K562 (cell line): Measurements from ENCODE around the gene ROR2.

Experiments used
- GABPB1 ChIP-seq: sonication (generic); formaldehyde crosslinking; IDR thresholded peaks from 2 replicates; pipeline ENCODE4 v1.8.0; 2022; ENCODE audit warnings: mild to moderate bottlenecking, missing genetic modification reagents
- HCFC1 ChIP-seq: IDR thresholded peaks from 2 replicates; pipeline ENCODE4 v1.6.1; 2012; ENCODE audit warnings: low read depth, low read length, improper control_type of control experiment
- MYC ChIP-seq, 2 experiments: fragments of 250-450 bp in 1 of 2; sonication (Bioruptor Pico) in 1 of 2; IDR thresholded peaks; 2 replicates each; pipeline versions ENCODE4 v1.5.1 to v1.6.1; 2012 to 2021; ENCODE audit warnings: low read depth in 2 of 2, borderline replicate concordance in 1 of 2, improper control_type of control experiment in 1 of 2, low read length in 1 of 2, mild to moderate bottlenecking in 1 of 2, moderate library complexity in 1 of 2
- TAF7 ChIP-seq: fragments of 450-650 bp; IDR thresholded peaks from 2 replicates; pipeline ENCODE4 v1.6.1; 2016; ENCODE audit warnings: missing genetic modification characterization, missing compliant biosample characterization
- YY1 ChIP-seq, 3 experiments: IDR thresholded peaks; 2 replicates each; pipeline ENCODE4 v1.6.1; 2011; ENCODE audit warnings: low read length in 2 of 3, mild to moderate bottlenecking in 2 of 3, moderate library complexity in 2 of 3, borderline replicate concordance in 1 of 3, control low read depth in 1 of 3, low read depth in 1 of 3; ENCODE audit not compliant: insufficient read depth in 3 of 3, insufficient replicate concordance in 2 of 3, control insufficient read depth in 1 of 3, insufficient read length in 1 of 3; ENCODE audit errors: extremely low read depth in 1 of 3
- ZC3H11A ChIP-seq: IDR thresholded peaks from 2 replicates; pipeline ENCODE4 v1.6.1; 2012; ENCODE audit warnings: low read depth, low read length, improper control_type of control experiment
- TF ChIP-seq, protein P1 (sequence below): sonication (generic); formaldehyde crosslinking; IDR thresholded peaks from 2 replicates; pipeline ENCODE4 v1.8.1; 2022; ENCODE audit warnings: missing genetic modification reagents
- TF ChIP-seq, protein P2 (sequence below): fragments of 250-450 bp; sonication (Bioruptor Pico); IDR thresholded peaks from 2 replicates; pipeline ENCODE4 v1.8.0; 2022; ENCODE audit warnings: moderate library complexity, mild to moderate bottlenecking, inconsistent platforms

DNA sequence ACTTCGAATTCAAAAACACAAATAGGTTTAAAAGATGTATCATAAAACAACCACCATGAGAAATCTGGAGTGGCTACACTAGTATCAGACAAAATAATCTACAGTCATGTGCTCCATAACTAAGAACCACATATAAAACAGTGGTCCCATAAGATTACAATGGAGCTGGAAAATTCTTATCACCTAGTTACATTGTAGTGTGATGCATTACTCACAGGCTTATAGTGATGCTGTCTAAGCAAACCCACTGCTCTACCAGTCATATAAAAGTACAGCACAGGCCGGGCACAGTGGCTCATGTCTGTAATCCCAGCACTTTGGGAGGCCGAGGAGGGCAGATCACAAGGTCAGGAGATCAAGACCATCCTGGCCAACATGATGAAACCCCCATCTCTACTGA is 160.1 kb downstream of the ROR2 start:
- TF ChIP-seq MYC (IDR thresholded peaks at IDR 0.05; ENCODE audit: low read depth, low read length) (no peak), MYC (CRISPR knock-in tag; IDR thresholded peaks at IDR 0.05; ENCODE audit: borderline replicate concordance, low read depth) (no peak), GABPB1 (CRISPR knock-in tag) (no peak), HCFC1 (no peak), TAF7 (no peak), ZC3H11A (no peak), YY1 (IDR thresholded peaks at IDR 0.05; ENCODE audit: borderline replicate concordance in 1 of 3, control insufficient read depth in 1 of 3, extremely low read depth in 1 of 3, insufficient read depth in 3 of 3, insufficient read length in 1 of 3, insufficient replicate concordance in 2 of 3, low read depth in 1 of 3, low read length in 2 of 3) (no peak)
- TF ChIP-seq, protein P1, sequence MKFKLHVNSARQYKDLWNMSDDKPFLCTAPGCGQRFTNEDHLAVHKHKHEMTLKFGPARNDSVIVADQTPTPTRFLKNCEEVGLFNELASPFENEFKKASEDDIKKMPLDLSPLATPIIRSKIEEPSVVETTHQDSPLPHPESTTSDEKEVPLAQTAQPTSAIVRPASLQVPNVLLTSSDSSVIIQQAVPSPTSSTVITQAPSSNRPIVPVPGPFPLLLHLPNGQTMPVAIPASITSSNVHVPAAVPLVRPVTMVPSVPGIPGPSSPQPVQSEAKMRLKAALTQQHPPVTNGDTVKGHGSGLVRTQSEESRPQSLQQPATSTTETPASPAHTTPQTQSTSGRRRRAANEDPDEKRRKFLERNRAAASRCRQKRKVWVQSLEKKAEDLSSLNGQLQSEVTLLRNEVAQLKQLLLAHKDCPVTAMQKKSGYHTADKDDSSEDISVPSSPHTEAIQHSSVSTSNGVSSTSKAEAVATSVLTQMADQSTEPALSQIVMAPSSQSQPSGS (CRISPR knock-in tag): no peak
- TF ChIP-seq, protein P2, sequence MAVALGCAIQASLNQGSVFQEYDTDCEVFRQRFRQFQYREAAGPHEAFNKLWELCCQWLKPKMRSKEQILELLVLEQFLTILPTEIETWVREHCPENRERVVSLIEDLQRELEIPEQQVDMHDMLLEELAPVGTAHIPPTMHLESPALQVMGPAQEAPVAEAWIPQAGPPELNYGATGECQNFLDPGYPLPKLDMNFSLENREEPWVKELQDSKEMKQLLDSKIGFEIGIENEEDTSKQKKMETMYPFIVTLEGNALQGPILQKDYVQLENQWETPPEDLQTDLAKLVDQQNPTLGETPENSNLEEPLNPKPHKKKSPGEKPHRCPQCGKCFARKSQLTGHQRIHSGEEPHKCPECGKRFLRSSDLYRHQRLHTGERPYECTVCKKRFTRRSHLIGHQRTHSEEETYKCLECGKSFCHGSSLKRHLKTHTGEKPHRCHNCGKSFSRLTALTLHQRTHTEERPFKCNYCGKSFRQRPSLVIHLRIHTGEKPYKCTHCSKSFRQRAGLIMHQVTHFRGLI (CRISPR knock-in tag): no peak
